ENCODE measurements around the gene CNR2.

- TF ChIP-seq, protein P1, sequence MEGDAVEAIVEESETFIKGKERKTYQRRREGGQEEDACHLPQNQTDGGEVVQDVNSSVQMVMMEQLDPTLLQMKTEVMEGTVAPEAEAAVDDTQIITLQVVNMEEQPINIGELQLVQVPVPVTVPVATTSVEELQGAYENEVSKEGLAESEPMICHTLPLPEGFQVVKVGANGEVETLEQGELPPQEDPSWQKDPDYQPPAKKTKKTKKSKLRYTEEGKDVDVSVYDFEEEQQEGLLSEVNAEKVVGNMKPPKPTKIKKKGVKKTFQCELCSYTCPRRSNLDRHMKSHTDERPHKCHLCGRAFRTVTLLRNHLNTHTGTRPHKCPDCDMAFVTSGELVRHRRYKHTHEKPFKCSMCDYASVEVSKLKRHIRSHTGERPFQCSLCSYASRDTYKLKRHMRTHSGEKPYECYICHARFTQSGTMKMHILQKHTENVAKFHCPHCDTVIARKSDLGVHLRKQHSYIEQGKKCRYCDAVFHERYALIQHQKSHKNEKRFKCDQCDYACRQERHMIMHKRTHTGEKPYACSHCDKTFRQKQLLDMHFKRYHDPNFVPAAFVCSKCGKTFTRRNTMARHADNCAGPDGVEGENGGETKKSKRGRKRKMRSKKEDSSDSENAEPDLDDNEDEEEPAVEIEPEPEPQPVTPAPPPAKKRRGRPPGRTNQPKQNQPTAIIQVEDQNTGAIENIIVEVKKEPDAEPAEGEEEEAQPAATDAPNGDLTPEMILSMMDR (conservative IDR thresholded peaks at IDR 0.05), result no peak
- TF ChIP-seq EZH2 (IDR thresholded peaks at IDR 0.05; ENCODE audit: low read depth), result no peak
Observed at GRCh38 chr1:23909412-23909811, 3.8 kb downstream of the CNR2 start.

Data from PC-9 (cell line).